ENCODE measurements around the gene TRIOBP. TPM values are rescaled to one million over a fixed set of nuclear protein-coding genes. Genes with fewer than 3 reads are reported as not detected.

TRIOBP gene
- total and polyA plus RNA-seq, 2 of the 13 experiments (the other 11 are each of a cell fraction or from before 2014, with no cell fraction given): 6.1 to 15.4 TPM

- TF ChIP-seq PHF21A (CRISPR knock-in tag; IDR thresholded peaks at IDR 0.05) (peak; percentile 62; the same call in 1 of the 2 replicates), ZFP37 (CRISPR knock-in tag; IDR thresholded peaks at IDR 0.05; ENCODE audit: borderline replicate concordance) (no peak), THAP11 (CRISPR knock-in tag; IDR thresholded peaks at IDR 0.05) (no peak), TBP (CRISPR knock-in tag; IDR thresholded peaks at IDR 0.05) (no peak), NFYB (CRISPR knock-in tag; IDR thresholded peaks at IDR 0.05) (peak; percentile 66), ZNF768 (CRISPR knock-in tag; IDR thresholded peaks at IDR 0.05) (peak; percentile 99), PATZ1 (CRISPR knock-in tag; IDR thresholded peaks at IDR 0.05) (0 out of 2 replicates have a peak, but pooled peaks have one; percentile 32), ZNF746 (CRISPR knock-in tag; IDR thresholded peaks at IDR 0.05) (peak; percentile 71), STAG1 (CRISPR knock-in tag; IDR thresholded peaks at IDR 0.05) (no peak), ZNF282 (IDR thresholded peaks at IDR 0.05; ENCODE audit: partially characterized antibody) (no peak), SP1 (IDR thresholded peaks at IDR 0.05) (no peak), SP1 (CRISPR knock-in tag; IDR thresholded peaks at IDR 0.05) (peak; percentile 46; the same call in 1 of the 2 replicates), HNRNPLL (IDR thresholded peaks at IDR 0.05; ENCODE audit: low read depth, low read length, poor library complexity, severe bottlenecking) (peak; percentile 51), ZNF788 (CRISPR knock-in tag; IDR thresholded peaks at IDR 0.05; ENCODE audit: borderline replicate concordance) (peak; percentile 64; the same call in 1 of the 2 replicates), YY1 (IDR thresholded peaks at IDR 0.05; ENCODE audit: insufficient read depth, insufficient replicate concordance, low read depth, low read length) (peak; percentile 54), ZMYM3 (CRISPR knock-in tag; IDR thresholded peaks at IDR 0.05) (peak; percentile 87), EZH2 (conservative IDR thresholded peaks at IDR 0.05; ENCODE audit: low read depth, low read length) (no peak), ERF (CRISPR knock-in tag; IDR thresholded peaks at IDR 0.05) (0 out of 2 replicates have a peak, but pooled peaks have one; percentile 32), ZNF724P (CRISPR knock-in tag; IDR thresholded peaks at IDR 0.05; ENCODE audit: borderline replicate concordance) (no peak), ZFP91 (CRISPR knock-in tag; IDR thresholded peaks at IDR 0.05; ENCODE audit: borderline replicate concordance) (no peak), MTF2 (CRISPR knock-in tag; IDR thresholded peaks at IDR 0.05; ENCODE audit: borderline replicate concordance) (peak; percentile 50; the same call in 1 of the 2 replicates), GABPA (IDR thresholded peaks at IDR 0.05; ENCODE audit: low read depth, low read length) (peak; percentile 56), GABPA (CRISPR knock-in tag; IDR thresholded peaks at IDR 0.05; ENCODE audit: low read depth) (peak; percentile 62), TFDP1 (CRISPR knock-in tag; IDR thresholded peaks at IDR 0.05; ENCODE audit: borderline replicate concordance) (peak; percentile 48; the same call in 1 of the 2 replicates), NKX3-1 (CRISPR knock-in tag; IDR thresholded peaks at IDR 0.05) (no peak), ZNF343 (CRISPR knock-in tag; IDR thresholded peaks at IDR 0.05) (no peak), PPARG (CRISPR knock-in tag; conservative IDR thresholded peaks at IDR 0.05) (no peak)
Observed at GRCh38 chr22:37745548-37746365, 48.9 kb downstream of the TRIOBP start (continued).
